DMS 273 treated with DMSO at 0.1 percent for 48 hours (cell line): Measurements from ENCODE around the gene DNAH10.

Source experiments
- DNase-seq: peaks from one replicate; lab custom pipeline; 2025; lab: John Stamatoyannopoulos, UW

Gene DNAH10

GRCh38 chr12:123761841-123762714, at the start of gene DNAH10:
Gene DNAH10 (plus strand): TSS chr12:123762301. CDS start chr12:123762337, 36 bp downstream.
- no peak for DNase-seq

DNA sequence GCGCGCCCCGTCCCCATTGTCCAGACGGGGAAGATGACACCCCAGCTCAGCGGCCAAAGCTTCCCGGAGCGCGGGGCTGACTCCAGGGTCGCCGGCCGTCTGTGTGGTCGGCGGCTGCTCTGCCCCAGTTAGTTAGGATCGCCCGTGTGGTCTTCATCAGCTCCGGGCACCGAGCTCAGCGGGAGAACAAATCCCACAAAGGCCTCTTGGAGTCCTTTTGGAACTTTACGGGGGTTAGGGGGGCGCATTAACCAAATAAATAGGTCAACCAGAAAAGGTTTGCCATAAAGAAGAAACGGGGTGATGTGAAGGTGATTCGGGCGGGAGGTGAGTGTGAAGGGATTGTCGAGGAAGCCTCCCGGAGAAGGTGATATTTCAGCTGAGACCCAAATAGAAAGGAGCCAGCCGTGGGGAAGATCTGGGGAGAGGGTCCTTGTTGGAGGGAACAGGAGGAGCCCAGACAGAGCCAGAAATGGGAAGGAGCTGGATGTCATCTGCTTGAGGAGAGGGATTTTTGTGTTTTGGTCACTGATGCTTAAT, 49.3 kb upstream of the DNAH10 start:
- DNase-seq, result no peak

- no peak for DNase-seq
These were observed 48.7 kb upstream of the DNAH10 start for GRCh38 chr12:123713398-123713797.

DNA sequence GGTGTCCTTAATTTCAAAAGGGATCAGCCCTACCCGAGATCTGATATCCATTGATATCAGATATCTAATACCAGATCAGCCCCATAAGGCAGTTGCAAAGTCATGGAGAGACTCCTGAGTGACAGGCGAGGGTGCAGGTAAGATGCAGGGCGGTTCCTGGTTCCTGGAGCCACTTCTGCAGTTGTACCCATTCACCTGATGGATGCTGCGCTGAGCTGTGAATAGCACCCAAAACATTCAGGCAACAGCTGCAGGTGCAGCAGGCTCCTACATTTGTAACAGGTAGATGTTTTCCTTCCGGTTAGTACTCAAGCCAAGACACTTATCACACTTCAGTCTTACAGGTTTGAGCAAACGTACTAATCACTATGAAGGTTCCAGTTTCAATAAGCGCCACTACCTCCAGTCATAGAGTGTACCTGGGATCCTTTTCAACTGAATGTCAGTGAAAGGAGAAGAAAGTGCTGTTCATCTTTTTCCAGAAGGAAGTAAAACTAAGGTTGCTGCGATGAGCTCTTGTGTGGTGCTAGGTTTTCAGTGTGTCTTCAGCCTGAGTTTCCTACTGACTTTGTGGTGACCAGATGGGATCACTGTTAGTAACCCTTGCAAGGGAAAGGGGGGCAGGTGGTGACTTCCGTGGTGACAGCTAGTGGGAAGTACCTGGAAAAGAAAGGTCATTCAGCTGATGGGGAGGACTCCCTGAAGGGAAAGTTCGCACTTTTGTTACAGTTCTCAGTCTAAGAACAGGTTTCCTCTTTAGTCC, 48.1 kb upstream of the DNAH10 start:
- DNase-seq, result no peak

DNA sequence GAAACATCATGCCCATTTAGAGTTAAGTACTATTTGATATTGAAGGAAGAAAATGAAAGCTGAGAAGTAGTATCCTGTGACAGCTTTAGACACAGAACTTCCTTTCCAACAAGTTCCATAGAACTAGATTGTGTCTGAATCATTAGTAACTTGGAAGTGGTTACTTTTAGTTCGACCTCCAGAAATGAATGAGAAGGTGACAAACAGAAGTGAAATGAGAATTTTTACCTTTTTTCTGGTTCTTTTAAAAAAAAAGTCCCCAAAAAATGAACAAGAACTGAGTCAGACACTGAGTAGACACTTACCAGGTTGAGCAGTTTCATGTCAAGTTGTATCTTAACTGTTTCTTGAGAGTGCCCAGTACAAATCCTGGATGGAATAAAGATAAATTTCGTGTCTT, 46.9 kb upstream of the DNAH10 start:
- no peak for DNase-seq

DNA sequence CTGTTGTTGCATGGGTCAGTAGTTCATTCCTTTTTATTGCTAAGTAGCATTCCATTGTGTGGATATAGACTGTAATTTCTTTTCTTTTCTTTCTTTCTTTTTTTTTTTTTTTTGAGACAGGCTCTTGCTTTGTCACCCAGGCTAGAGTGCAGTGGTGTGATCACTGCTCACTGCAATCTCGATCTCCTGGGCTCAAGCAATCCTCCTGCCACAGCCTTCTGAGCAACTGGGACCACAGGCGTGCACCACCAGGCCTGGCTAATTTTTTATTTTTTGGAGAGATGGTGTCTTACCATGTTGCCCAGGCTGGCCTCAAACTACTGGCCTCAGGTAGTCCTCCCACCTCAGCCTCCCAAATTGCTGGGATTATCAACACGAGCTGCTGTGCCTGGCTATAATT, 44.8 kb upstream of the DNAH10 start:
- DNase-seq, result no peak

DNA sequence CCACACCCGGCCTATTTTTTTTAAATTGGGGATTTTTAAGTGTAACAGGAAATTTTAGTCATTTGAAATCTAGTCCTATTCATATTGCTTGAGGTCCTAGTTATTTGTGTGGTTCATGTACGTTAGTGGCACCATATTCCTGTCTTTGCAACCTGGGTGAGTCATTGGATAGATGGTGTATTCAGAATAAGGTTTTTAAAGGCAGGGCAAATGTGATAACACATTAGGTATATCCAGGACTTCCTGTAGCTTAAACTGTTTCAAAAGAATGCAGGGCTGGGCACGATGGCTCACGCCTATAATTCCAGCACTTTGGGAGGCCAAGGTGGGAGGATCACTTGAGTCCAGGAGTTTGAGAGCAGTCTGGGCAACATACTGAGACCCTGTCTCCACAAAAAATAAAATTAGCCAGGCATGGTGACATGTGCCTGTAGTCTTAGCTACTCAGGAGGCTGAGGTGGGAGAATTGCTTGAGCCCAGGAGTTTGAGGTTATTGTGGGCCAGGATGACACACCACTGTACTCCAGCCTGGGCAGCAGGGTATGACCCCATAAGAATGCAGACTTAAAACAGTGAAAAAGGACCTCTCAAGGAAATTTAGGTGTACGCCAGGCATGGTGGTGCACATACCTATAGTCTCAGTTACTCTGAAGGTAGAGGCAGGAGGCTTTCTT, 41.8 kb upstream of the DNAH10 start:
- no peak for DNase-seq

GRCh38 chr12:123721245-123721644, 40.9 kb upstream of the DNAH10 start:
- no peak for DNase-seq

DNA sequence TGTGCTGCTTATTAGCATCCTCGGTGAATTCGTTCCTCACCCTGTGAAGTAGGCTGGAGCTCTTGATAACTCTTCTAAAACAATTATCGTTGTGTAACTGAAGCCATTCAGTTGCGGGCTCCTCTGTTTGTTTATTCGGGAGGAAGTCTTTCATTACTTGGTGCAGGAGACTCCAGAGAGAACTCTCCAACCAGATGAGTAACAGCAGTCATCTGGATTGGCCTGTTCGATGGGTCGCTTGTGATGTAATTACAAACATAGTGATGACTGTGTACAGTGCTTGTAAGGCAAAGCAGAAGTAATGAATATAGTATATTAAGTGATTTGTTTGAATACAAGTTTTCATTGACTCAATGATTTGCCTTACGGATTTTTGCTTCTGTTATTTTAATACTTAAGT, 39.1 kb upstream of the DNAH10 start:
- DNase-seq, result no peak

DNA sequence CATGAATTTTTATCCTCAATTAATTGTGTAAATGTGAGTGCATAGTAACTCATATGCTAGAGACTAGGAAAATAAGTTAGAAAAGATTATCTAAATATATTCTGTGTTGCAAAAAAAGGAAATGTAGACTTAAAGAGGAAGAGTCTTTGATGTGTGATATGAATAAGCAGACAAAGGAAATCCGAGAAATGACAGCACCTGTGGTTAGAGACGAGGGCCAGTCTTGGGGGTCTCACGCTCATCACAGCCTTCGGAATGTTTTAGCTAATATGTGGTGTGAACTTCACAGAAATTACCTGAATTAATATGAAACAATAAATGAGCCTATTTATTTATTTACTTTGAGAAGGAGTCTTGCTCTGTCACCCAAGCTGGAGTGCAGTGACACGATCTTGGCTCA, 38.3 kb upstream of the DNAH10 start:
- no peak for DNase-seq

- DNase-seq, result no peak
These were observed 35.9 kb upstream of the DNAH10 start for GRCh38 chr12:123726244-123726643.

GRCh38 chr12:123726962-123727361, 35.1 kb upstream of the DNAH10 start:
- no peak for DNase-seq

GRCh38 chr12:123727878-123728277, 34.2 kb upstream of the DNAH10 start:
- DNase-seq, result no peak

- DNase-seq, result no peak
These were observed 30.5 kb upstream of the DNAH10 start for GRCh38 chr12:123731596-123731995.

DNA sequence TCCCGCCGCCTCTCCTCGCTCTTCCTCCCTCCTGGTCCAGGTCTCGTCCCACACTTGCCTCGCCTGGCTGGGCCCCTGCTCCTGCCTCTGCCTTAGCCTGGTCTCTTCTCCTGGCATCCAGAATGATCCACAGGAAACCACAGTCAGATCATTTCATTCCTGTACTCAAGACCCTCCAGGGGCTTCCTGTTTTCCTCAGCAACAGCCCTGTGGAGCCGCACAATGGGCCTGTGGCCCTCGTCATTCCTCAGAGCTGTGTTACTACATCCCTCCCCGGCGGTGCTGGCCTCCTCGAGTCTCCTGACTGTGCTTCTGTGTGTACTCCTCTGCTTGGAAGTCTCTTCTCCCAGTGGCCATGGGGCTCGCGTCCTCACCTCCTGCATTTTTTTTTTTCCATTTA, 29.9 kb upstream of the DNAH10 start:
- no peak for DNase-seq

- DNase-seq, result no peak
These were observed 28.9 kb upstream of the DNAH10 start for GRCh38 chr12:123733229-123733628.

DNA sequence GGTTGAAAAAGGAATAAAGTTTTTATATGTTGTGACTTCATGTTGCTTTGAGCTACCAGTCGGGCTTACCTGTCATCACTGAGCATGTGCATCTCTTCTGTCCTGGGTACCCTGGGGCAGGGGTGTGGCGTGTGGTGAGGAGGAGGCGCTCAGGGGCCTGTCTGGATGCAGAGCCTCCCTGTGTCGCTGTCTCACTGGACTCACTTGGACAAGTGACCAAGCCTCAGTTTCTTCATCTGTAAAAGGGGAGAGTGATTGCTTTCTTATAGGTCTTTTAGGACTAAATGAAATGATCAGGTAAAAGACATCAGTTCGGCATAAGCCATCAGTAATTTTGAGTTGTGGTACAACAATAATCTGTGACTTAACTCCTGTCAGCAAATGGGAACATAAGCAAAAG, 27.8 kb upstream of the DNAH10 start:
- no peak for DNase-seq

DNA sequence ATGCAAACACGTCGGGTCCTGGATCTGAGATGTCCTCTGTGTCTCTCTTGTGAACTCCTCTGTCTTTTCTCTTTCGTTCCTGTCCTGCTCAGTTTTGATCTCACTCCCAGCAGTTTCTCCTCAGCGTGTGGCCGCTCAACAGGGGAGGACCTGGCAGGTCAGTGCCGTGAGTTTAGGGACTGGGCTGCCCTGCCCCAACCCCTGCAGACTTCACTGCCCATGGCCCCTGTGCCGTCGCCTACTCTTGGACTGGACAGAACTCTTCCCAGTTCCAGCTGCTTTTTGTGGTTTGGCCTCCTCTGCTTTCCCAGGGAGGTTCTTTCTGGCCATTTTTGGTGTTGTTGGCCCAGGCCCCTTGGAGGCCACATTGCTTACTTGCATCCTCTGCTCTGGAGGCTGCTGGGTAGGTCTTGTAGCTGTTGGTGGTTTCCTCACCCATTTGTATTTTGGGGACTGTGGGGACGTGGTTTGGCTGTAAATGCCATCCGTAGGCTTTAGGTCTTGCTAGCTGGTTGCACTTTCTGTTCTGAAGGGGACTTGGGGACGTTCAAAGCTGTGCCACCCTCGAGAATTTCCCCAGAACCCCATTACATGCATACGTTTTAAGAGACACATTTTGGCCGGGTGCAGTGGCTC, 20.0 kb upstream of the DNAH10 start:
- DNase-seq, result no peak

DNA sequence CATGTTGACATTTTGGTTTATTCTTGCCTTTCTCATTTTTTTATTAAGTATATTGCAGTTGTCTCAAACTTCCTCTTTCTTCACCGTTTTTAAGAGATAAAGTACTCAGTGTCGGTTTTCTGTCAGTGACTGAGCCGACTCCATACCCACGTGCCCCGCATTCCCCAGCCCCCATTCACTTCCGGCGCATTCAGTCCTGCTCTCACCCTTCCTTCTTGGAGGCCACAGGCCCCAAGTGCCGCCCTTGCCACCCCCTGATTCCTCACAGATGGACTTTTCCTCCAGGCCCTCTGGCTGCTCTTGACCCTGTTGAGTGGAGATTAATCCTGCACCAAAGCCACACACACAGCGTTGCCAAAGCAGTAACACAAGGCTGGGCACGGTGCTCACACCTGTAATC, 19.1 kb upstream of the DNAH10 start:
- DNase-seq, result no peak

DNA sequence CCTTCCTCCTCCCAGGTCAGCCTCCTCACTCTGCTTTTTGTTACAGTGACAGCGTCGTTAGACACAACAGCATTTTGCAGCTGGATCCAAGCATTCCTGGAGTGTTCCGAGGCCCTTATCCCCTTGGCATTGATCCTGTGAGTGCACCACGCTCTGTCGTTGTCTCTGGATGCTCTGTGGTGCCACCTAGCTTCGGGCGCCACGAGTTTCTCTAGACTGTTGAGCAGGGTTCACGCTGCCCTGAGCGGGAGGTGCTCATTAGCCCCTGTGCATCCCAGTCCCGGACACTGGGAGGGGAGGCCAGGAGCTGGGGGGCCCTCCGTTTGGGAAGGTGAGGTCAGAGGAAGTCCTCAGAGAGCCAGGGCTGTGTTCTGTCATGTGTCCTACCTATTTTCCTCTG, 17.3 kb upstream of the DNAH10 start:
- DNase-seq, result no peak

DNA sequence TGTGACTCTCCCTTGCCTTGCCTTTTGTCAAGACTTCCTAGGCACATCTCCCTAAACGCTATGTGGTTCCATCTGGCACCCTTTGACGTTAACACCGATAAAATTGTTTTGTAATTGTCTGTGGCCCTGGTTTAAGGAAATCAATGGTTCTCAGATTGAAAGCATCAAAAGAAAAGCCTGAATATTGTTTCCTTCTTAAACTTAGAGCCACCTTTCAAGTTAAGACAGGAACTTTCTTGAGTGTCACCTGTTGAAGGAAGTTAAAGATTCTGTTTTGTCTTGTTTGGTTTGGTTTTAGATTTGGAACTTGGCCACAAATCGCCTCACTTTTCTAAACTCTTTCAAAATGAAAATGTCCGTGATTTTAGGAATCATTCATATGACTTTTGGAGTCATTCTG, 14.8 kb upstream of the DNAH10 start:
- no peak for DNase-seq

DNA sequence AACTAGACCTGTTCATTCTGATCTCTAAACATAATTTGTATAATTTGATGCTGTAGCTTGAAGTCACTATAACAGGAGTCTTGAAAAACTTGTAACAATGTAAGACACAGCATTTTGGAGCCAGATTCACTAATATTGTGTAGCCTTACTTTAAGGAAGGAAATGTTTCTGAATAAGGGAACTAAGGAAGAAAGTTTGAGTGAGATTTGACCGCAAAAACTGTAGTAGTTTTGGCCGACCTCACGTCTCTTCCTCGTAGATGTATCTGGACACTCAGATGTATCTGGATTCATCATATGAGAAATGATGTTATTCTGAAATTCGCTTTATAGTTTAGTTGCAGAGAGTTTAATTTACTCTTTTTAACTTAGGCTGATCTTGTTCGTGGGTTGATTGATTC, 13.9 kb upstream of the DNAH10 start:
- no peak for DNase-seq
